HepG2 (cell line): ENCODE results near the gene GPSM1. TPM values are rescaled to one million over a fixed set of nuclear protein-coding genes. Genes with fewer than 3 reads are reported as not detected.

Source experiments
- MBD4 ChIP-seq: IDR thresholded peaks from 2 replicates; pipeline ENCODE4 v1.6.1; 2012; ENCODE audit warnings: low read length, inconsistent platforms, borderline replicate concordance
- RARA ChIP-seq: IDR thresholded peaks from 2 replicates; pipeline ENCODE4 v1.6.1; 2016; ENCODE audit warnings: missing genetic modification reagents, missing compliant biosample characterization
- SNAPC2 ChIP-seq: sonication (generic); formaldehyde crosslinking; IDR thresholded peaks from 2 replicates; pipeline ENCODE4 v1.8.1; 2022; ENCODE audit warnings: mild to moderate bottlenecking, missing genetic modification reagents
- TFDP1 ChIP-seq: IDR thresholded peaks from 2 replicates; pipeline ENCODE4 v1.6.1; 2016; ENCODE audit warnings: missing compliant biosample characterization, missing genetic modification reagents, borderline replicate concordance
- ZNF512B ChIP-seq: sonication (generic); formaldehyde crosslinking; IDR thresholded peaks from 2 replicates; pipeline ENCODE4 v1.5.1; 2020; ENCODE audit warnings: missing genetic modification reagents, mild to moderate bottlenecking, borderline replicate concordance
- polyA plus RNA-seq, 8 experiments: library from polyadenylated mRNA; depleted of rRNA in 3 of 8; stranded (reverse) in 7 of 8; unstranded in 1 of 8; fragments of >200 nt; fragmentation: Illumina TruSeq in 4 of 8; extraction: Trizol in 4 of 8; gene quantifications; 2 replicates each; pipeline versions ENCODE4 v1.2.1 to v1.2.3, GENCODE V29; 2011 to 2016; ENCODE audit warnings: low read depth in 4 of 8, missing spikeins in 1 of 8, mixed read lengths in 1 of 8; ENCODE audit not compliant: insufficient read depth in 1 of 8
- total RNA-seq, 5 experiments: library from RNA; depleted of rRNA; stranded (reverse); fragments of >200 nt; fragmentation: Illumina TruSeq; extraction: Trizol; gene quantifications; 2 replicates each; pipeline ENCODE4 v1.2.3, GENCODE V29; 2016; ENCODE audit warnings: low read depth in 1 of 5
- TF ChIP-seq, protein P1 (sequence below): sonication (generic); formaldehyde crosslinking; IDR thresholded peaks from 2 replicates; pipeline ENCODE4 v1.4.0; 2020; ENCODE audit warnings: missing genetic modification reagents, borderline replicate concordance

Gene GPSM1
- total and polyA plus RNA-seq, 2 of the 13 experiments (the other 11 are each of a cell fraction or from before 2014, with no cell fraction given) = 1.0 to 2.4 TPM

GRCh38 chr9:136373300-136374182, 46.2 kb downstream of the GPSM1 start, which contains the start of gene CARD9 (continued):
- TF ChIP-seq TFDP1 (CRISPR knock-in tag) (peak; percentile 50; the same call in 1 of the 2 replicates), SNAPC2 (CRISPR knock-in tag) (no peak), RARA (CRISPR knock-in tag) (no peak), MBD4 (no peak), ZNF512B (CRISPR knock-in tag) (no peak)
- TF ChIP-seq, protein P1, sequence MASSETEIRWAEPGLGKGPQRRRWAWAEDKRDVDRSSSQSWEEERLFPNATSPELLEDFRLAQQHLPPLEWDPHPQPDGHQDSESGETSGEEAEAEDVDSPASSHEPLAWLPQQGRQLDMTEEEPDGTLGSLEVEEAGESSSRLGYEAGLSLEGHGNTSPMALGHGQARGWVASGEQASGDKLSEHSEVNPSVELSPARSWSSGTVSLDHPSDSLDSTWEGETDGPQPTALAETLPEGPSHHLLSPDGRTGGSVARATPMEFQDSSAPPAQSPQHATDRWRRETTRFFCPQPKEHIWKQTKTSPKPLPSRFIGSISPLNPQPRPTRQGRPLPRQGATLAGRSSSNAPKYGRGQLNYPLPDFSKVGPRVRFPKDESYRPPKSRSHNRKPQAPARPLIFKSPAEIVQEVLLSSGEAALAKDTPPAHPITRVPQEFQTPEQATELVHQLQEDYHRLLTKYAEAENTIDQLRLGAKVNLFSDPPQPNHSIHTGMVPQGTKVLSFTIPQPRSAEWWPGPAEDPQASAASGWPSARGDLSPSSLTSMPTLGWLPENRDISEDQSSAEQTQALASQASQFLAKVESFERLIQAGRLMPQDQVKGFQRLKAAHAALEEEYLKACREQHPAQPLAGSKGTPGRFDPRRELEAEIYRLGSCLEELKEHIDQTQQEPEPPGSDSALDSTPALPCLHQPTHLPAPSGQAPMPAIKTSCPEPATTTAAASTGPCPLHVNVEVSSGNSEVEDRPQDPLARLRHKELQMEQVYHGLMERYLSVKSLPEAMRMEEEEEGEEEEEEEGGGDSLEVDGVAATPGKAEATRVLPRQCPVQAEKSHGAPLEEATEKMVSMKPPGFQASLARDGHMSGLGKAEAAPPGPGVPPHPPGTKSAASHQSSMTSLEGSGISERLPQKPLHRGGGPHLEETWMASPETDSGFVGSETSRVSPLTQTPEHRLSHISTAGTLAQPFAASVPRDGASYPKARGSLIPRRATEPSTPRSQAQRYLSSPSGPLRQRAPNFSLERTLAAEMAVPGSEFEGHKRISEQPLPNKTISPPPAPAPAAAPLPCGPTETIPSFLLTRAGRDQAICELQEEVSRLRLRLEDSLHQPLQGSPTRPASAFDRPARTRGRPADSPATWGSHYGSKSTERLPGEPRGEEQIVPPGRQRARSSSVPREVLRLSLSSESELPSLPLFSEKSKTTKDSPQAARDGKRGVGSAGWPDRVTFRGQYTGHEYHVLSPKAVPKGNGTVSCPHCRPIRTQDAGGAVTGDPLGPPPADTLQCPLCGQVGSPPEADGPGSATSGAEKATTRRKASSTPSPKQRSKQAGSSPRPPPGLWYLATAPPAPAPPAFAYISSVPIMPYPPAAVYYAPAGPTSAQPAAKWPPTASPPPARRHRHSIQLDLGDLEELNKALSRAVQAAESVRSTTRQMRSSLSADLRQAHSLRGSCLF (CRISPR knock-in tag) = no peak
